Epithelial cell of esophagus (primary cell): ENCODE results near the gene ARPIN.
A peak's percentile ranks its signal among the peaks of the same experiment; 100 is the strongest.

Experiments
- DNase-seq: peaks from one replicate; pipeline ENCODE4 v3.0.0; 2010; ENCODE audit warnings: low read depth
- H3K4me3 ChIP-seq: 2 replicates; pipeline ENCODE4 v1.5.1; 2011; ENCODE audit warnings: mild to moderate bottlenecking, low read length, control low read depth
- TF ChIP-seq, protein P1 (sequence below): IDR thresholded peaks from 2 replicates; pipeline ENCODE4 v1.5.1; 2011; ENCODE audit warnings: low read depth, mild to moderate bottlenecking, low read length, control low read depth, inconsistent platforms; ENCODE audit not compliant: insufficient read depth; ENCODE audit errors: missing control alignments

Gene ARPIN

DNA sequence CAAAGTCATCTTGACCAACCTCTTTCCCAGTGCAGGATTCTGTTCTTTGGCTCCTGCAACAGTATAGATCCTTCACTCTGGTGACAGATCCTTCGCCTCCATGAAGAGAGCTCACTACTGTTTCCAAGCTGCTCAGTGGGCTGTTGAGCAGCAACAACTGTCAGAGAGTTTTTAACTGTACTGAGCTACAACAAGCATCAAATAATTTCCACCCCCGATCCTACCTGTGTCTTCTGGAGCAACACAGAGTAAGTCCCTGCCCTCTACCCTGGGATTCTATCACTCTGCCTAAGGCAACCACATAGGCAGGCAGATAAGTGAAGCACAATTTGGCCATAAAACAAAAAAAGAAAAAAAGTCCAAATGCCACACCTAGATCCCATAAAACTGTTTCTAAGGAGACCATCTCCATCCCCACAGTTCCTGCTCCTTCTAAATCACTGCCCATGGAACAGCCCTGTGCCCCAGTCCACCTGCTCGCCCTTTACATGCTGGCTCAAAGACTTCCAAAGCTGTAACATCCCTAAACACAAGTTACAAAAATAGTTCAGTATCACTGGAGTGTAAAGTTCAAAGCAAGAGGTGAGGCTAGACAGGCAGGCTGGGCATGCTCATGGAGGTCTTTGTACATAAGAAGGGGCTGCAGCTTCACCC lies 60.3 kb downstream of the ARPIN start:
- TF ChIP-seq, protein P1, sequence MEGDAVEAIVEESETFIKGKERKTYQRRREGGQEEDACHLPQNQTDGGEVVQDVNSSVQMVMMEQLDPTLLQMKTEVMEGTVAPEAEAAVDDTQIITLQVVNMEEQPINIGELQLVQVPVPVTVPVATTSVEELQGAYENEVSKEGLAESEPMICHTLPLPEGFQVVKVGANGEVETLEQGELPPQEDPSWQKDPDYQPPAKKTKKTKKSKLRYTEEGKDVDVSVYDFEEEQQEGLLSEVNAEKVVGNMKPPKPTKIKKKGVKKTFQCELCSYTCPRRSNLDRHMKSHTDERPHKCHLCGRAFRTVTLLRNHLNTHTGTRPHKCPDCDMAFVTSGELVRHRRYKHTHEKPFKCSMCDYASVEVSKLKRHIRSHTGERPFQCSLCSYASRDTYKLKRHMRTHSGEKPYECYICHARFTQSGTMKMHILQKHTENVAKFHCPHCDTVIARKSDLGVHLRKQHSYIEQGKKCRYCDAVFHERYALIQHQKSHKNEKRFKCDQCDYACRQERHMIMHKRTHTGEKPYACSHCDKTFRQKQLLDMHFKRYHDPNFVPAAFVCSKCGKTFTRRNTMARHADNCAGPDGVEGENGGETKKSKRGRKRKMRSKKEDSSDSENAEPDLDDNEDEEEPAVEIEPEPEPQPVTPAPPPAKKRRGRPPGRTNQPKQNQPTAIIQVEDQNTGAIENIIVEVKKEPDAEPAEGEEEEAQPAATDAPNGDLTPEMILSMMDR = no peak
- H3K4me3 ChIP-seq = no peak overlapping the region
- no peak for DNase-seq

DNA sequence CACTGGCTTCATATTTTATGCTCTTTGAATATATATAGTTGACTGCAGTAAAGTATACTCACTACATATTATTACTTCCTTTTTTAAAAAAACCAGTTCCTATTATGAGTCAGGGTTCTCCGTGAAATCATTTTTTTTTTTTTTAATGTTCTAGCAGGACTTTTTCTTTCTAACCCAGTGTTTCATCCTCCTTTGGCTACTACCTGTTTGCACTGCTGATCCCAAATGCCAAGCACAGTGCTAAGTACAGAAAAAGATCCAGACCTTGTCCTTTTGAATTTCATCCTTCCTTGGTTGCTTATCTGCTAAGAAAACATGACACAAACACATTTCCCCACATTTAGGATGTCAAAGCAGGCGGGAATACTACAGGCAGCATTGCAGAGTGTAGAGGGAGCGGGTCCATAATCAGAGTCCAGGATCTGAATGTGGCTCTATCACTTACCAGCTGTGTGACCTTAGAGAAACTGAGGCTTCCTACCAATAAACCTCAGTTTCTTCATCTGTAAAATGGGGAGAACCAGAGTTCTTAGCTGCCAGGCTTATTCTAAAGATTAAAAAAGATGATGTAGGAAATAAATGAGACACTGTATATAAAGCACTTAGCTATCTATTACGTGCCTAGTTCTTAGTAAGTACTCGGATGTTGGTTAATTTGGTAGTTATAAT lies 60.9 kb downstream of the ARPIN start:
- peak; percentile 31 for DNase-seq
- TF ChIP-seq, protein P1 = no peak
- no peak overlapping the region for H3K4me3 ChIP-seq

DNA sequence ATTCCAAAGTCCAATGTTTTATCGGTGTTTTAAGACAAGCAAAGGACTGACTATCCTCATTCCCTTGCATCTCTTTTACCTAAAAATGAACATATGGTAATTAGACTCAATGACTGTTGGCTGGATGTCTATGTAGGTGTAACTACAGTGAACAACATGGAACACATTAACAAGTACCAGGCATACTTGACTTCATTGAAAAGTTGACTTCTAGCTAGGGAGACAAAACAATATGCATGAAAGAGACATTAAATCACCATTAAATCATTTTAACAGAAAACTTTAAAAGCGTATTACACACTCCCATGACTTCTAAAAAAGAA lies 63.8 kb downstream of the ARPIN start:
- TF ChIP-seq, protein P1 = no peak
- no peak for DNase-seq
- no peak overlapping the region for H3K4me3 ChIP-seq

DNA sequence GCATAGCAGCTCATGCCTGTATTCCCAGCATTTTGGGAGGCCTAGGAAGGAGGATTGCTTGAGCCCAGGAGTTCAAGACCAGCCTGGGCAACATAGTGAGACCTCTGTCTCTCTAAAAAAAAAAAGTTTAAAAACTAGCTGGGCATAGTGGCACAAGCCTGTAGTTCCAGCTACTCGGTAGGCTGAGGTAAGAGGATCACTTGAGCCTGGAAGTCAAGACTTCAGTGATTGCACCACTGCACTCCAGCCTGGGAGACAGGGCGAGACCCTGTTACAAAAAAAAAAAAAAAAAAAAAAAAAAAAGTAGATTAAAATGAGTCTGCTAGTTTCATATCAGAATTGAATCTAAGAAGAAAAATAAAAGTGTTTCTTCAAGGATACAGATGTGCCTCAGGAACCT lies 65.7 kb downstream of the ARPIN start:
- no peak for DNase-seq
- H3K4me3 ChIP-seq = no peak overlapping the region
- TF ChIP-seq, protein P1 = no peak

DNA sequence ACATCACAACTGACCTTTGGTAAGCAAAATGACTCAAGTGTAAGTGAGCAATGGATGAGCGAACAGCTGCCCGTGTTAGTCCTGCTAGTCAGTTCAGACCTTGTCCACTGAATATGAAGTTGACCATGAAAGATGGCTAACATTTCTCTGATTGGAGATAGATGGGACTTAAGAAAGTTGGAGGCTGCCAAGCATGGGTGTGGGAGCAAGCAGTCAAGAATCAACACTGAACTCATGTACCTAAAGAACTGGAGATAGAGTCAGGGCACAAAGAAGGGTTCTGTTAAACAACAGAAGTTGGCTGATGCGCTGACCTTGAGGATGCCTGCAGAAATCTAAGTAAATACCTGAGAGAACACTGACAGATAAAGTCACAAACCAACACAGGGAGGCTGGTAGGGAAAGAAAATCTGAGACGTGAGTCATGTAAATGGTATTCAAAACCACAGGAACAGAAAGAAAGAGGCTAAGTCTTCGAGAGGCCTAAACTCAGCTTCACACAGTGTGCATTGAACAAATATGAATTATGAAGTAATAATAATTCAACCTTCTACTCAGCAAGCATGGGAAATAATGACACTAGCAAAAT lies 67.4 kb downstream of the ARPIN start:
- peak; percentile 88 for DNase-seq
- H3K4me3 ChIP-seq = no peak overlapping the region
- TF ChIP-seq, protein P1 = no peak
